A549 (cell line): ENCODE data around the gene SMC6.

Experiments
- EP300 ChIP-seq, 2 experiments: fragments of >200 bp; sonication (Bioruptor Twin); formaldehyde crosslinking; IDR thresholded peaks; 2 replicates in 1 of 2; 3 replicates in 1 of 2; pipeline ENCODE4 v1.6.1; 2016 to 2017
- ESRRA ChIP-seq: fragments of 150-350 bp; IDR thresholded peaks from 2 replicates; pipeline ENCODE4 v1.6.1; 2014; ENCODE audit warnings: mild to moderate bottlenecking, low read length, borderline replicate concordance
- KDM1A ChIP-seq: fragments of 200-600 bp; sonication (generic); IDR thresholded peaks from 2 replicates; pipeline ENCODE4 v1.6.1; 2016; ENCODE audit warnings: low read depth, mild to moderate bottlenecking
- MYC ChIP-seq: IDR thresholded peaks from 2 replicates; pipeline ENCODE4 v1.6.1; 2012; ENCODE audit warnings: mild to moderate bottlenecking, inconsistent platforms, low read length, improper control_type of control experiment, borderline replicate concordance
- POLR2A ChIP-seq: IDR thresholded peaks from 2 replicates; pipeline ENCODE4 v1.6.1; 2012; ENCODE audit warnings: mild to moderate bottlenecking, low read length
- POLR2AphosphoS2 ChIP-seq: conservative IDR thresholded peaks from 2 replicates; pipeline ENCODE4 v1.6.1; 2012; ENCODE audit warnings: low read length, improper control_type of control experiment, inconsistent platforms
- RAD21 ChIP-seq, 2 experiments: fragments of >200 bp in 1 of 2; sonication (Bioruptor Twin) in 1 of 2; formaldehyde crosslinking in 1 of 2; IDR thresholded peaks in 1 of 2; conservative IDR thresholded peaks in 1 of 2; 2 replicates in 1 of 2; 3 replicates in 1 of 2; pipeline ENCODE4 v1.6.1; 2012 to 2018; ENCODE audit warnings: inconsistent platforms in 1 of 2
- ZNF302 ChIP-seq: fragments of 250-450 bp; sonication (Bioruptor Pico); IDR thresholded peaks from 2 replicates; pipeline ENCODE4 v1.9.0; 2021; ENCODE audit warnings: inconsistent platforms, mild to moderate bottlenecking, moderate library complexity
- TF ChIP-seq, protein P1 (sequence below): fragments of >200 bp; sonication (Bioruptor Twin); formaldehyde crosslinking; IDR thresholded peaks from 3 replicates; pipeline ENCODE4 v1.5.1; 2016

DNA sequence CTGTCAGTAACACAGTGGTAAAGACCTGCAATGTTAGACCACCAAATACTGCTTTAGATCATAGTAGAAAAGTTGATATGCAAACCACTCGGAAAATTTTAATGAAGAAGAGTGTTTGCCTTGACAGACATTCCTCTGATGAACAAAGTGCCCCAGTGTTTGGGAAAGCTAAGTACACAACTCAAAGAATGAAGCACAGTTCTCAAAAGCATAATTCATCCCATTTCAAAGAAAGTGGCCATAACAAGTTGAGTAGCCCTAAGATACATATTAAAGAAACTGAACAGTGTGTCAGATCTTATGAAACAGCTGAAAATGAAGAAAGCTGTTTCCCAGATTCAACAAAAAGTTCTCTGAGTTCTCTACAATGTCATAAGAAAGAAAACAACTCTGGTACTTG, 27.9 kb upstream of the SMC6 start:
- TF ChIP-seq ZNF302 (CRISPR knock-in tag) (no peak), KDM1A (no peak), EP300 (IDR thresholded peaks at IDR 0.05) (no peak), RAD21 (conservative IDR thresholded peaks at IDR 0.05 in 1 of 2, IDR thresholded peaks at IDR 0.05 in 1 of 2) (no peak), ESRRA (no peak), MYC (no peak), POLR2AphosphoS2 (no peak), POLR2A (no peak)
- TF ChIP-seq, protein P1, sequence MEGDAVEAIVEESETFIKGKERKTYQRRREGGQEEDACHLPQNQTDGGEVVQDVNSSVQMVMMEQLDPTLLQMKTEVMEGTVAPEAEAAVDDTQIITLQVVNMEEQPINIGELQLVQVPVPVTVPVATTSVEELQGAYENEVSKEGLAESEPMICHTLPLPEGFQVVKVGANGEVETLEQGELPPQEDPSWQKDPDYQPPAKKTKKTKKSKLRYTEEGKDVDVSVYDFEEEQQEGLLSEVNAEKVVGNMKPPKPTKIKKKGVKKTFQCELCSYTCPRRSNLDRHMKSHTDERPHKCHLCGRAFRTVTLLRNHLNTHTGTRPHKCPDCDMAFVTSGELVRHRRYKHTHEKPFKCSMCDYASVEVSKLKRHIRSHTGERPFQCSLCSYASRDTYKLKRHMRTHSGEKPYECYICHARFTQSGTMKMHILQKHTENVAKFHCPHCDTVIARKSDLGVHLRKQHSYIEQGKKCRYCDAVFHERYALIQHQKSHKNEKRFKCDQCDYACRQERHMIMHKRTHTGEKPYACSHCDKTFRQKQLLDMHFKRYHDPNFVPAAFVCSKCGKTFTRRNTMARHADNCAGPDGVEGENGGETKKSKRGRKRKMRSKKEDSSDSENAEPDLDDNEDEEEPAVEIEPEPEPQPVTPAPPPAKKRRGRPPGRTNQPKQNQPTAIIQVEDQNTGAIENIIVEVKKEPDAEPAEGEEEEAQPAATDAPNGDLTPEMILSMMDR = no peak
